ENCODE results near the gene TEAD1. TPM values are rescaled to one million over a fixed set of nuclear protein-coding genes. Genes with fewer than 3 reads are reported as not detected.

TEAD1 gene
- total RNA-seq, 1 experiment from 2014 or later, result 102 TPM

DNA sequence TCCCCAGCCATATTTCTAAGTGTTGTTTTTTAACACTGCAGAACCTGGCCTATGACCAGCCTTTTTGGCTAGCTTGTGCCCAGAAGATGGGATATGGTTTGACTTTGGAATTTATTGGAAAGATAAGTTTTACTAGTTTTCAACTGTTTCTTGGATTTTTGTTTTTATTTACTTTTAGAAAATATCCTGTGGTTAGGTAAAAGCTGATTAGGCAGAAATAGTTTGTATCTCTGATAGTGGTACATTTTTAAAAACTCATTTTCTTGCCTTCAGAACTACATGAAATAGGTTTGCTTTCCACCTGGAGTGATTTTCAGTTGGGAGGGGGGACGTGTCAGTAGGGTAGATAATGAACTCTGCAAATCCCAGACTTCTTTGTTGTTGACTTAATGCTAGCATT lies 243.6 kb downstream of the TEAD1 start:
- Histone ChIP-seq H3K36me3 (ENCODE audit: control insufficient read depth, insufficient read depth, low read length) (no peaks in the 10 kb centered on the region), H3K27me3 (ENCODE audit: control insufficient read depth, insufficient read depth, low read length) (no peaks in the 10 kb centered on the region), H3K4me1 (ENCODE audit: control insufficient read depth, insufficient read depth, low read length) (no peaks in the 10 kb centered on the region), H3K27ac (ENCODE audit: low read length) (no peak overlapping the region), H3K9me3 (ENCODE audit: control insufficient read depth, insufficient read depth, low read depth, low read length) (no peaks in the 10 kb centered on the region), H3K4me3 (ENCODE audit: low read depth in 2 of 2, low read length in 2 of 2) (no peak overlapping the region)
- no TSS peak for BruUV-seq (replicated peaks)
- DNase-seq (ENCODE audit: low read depth, low spot score) (no peak), ATAC-seq (no peak)
- TF ChIP-seq, protein P1, sequence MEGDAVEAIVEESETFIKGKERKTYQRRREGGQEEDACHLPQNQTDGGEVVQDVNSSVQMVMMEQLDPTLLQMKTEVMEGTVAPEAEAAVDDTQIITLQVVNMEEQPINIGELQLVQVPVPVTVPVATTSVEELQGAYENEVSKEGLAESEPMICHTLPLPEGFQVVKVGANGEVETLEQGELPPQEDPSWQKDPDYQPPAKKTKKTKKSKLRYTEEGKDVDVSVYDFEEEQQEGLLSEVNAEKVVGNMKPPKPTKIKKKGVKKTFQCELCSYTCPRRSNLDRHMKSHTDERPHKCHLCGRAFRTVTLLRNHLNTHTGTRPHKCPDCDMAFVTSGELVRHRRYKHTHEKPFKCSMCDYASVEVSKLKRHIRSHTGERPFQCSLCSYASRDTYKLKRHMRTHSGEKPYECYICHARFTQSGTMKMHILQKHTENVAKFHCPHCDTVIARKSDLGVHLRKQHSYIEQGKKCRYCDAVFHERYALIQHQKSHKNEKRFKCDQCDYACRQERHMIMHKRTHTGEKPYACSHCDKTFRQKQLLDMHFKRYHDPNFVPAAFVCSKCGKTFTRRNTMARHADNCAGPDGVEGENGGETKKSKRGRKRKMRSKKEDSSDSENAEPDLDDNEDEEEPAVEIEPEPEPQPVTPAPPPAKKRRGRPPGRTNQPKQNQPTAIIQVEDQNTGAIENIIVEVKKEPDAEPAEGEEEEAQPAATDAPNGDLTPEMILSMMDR (IDR thresholded peaks at IDR 0.05), result no peak
- TF ChIP-seq POLR2AphosphoS5 (IDR thresholded peaks at IDR 0.05; ENCODE audit: low read depth, low read length) (no peak), TCF7L2 (IDR thresholded peaks at IDR 0.05; ENCODE audit: low read depth, low read length) (no peak), SIN3A (IDR thresholded peaks at IDR 0.05; ENCODE audit: borderline replicate concordance, insufficient read depth, low read depth, low read length) (no peak)
- TF ChIP-seq, protein P2, sequence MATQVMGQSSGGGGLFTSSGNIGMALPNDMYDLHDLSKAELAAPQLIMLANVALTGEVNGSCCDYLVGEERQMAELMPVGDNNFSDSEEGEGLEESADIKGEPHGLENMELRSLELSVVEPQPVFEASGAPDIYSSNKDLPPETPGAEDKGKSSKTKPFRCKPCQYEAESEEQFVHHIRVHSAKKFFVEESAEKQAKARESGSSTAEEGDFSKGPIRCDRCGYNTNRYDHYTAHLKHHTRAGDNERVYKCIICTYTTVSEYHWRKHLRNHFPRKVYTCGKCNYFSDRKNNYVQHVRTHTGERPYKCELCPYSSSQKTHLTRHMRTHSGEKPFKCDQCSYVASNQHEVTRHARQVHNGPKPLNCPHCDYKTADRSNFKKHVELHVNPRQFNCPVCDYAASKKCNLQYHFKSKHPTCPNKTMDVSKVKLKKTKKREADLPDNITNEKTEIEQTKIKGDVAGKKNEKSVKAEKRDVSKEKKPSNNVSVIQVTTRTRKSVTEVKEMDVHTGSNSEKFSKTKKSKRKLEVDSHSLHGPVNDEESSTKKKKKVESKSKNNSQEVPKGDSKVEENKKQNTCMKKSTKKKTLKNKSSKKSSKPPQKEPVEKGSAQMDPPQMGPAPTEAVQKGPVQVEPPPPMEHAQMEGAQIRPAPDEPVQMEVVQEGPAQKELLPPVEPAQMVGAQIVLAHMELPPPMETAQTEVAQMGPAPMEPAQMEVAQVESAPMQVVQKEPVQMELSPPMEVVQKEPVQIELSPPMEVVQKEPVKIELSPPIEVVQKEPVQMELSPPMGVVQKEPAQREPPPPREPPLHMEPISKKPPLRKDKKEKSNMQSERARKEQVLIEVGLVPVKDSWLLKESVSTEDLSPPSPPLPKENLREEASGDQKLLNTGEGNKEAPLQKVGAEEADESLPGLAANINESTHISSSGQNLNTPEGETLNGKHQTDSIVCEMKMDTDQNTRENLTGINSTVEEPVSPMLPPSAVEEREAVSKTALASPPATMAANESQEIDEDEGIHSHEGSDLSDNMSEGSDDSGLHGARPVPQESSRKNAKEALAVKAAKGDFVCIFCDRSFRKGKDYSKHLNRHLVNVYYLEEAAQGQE (IDR thresholded peaks at IDR 0.05; ENCODE audit: insufficient read depth in 1 of 2, low read depth in 2 of 2, low read length in 1 of 2), result no peak
- in situ Hi-C loops (cut with HindIII; ENCODE audit: low pct_unique_long_range_greater_than_20kb, low sequenced_read_pairs) (no loop called here), intact Hi-C loops (cut with micrococcal nuclease; ENCODE audit: unreplicated experiment) (no loop called here)
- ChIA-PET POLR2A (no interaction called here), CTCF (no interaction called here)

DNA sequence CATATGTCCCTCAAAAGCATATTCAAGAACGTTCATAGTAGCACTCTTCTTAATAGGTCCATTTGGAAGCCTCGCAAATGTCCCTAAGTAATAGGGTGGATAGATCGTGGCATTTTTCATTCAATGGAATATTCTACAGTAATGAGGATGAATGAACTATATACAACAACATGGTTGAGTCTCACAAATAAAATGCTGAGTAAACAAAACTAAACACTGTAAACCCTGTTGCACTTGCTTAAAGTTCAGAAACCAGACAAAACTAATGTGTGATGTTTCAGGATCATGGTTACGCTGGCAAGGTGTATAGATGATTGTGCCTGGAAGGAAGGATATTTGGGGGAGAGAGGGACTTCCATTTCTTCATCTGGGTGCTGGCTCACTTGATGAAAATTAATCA lies 244.4 kb downstream of the TEAD1 start:
- no peak overlapping the region for H3K27ac ChIP-seq (ENCODE audit: low read length)
- in situ Hi-C loops (cut with HindIII; ENCODE audit: low pct_unique_long_range_greater_than_20kb, low sequenced_read_pairs), result no loop called here
- ChIA-PET CTCF (no interaction called here), POLR2A (no interaction called here)
- no peak overlapping the region for H3K4me3 ChIP-seq (ENCODE audit: low read depth in 2 of 2, low read length in 2 of 2)
- intact Hi-C loops (cut with micrococcal nuclease; ENCODE audit: unreplicated experiment), result no loop called here
- no peaks in the 10 kb centered on the region for H3K9me3 ChIP-seq (ENCODE audit: control insufficient read depth, insufficient read depth, low read depth, low read length)
- ATAC-seq (no peak), DNase-seq (ENCODE audit: low read depth, low spot score) (no peak)
- H3K27me3 ChIP-seq (ENCODE audit: control insufficient read depth, insufficient read depth, low read length), result no peaks in the 10 kb centered on the region
- BruUV-seq (replicated peaks), result no TSS peak
- TF ChIP-seq, protein P2 (IDR thresholded peaks at IDR 0.05; ENCODE audit: insufficient read depth in 1 of 2, low read depth in 2 of 2, low read length in 1 of 2), result no peak
- TF ChIP-seq SIN3A (IDR thresholded peaks at IDR 0.05; ENCODE audit: borderline replicate concordance, insufficient read depth, low read depth, low read length), result no peak
- TF ChIP-seq, protein P1 (IDR thresholded peaks at IDR 0.05), result no peak
- no peak for TF ChIP-seq POLR2AphosphoS5 (IDR thresholded peaks at IDR 0.05; ENCODE audit: low read depth, low read length)
- TF ChIP-seq TCF7L2 (IDR thresholded peaks at IDR 0.05; ENCODE audit: low read depth, low read length), result no peak
- no peaks in the 10 kb centered on the region for H3K4me1 ChIP-seq (ENCODE audit: control insufficient read depth, insufficient read depth, low read length)
- H3K36me3 ChIP-seq (ENCODE audit: control insufficient read depth, insufficient read depth, low read length), result no peaks in the 10 kb centered on the region
